ENCODE results near the gene SLC7A6OS. TPM values are rescaled to one million over a fixed set of nuclear protein-coding genes. Genes with fewer than 3 reads are reported as not detected.

The SLC7A6OS gene
- total RNA-seq, 2 donors from 2014 or later: 21.3 to 21.8 TPM

DNA sequence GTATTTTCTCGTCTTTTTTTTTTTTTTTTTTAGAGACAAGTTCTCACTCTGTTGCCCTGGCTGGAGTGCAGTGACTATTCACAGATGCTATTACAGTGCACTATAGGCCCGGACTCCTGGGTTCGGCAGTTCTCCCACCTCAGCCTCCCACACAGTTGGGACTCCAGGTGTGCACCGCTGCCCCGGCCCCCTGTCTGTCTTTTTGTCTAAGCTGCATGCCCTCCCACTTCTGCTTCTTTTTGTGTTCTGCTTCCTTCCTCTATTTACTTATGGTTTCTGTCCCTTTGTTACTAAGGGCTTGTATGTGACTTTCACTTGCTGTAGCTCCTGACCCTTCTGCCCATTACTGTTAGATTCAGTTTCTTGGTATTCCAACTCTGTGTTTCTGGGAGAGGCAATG, 25.9 kb downstream of the SLC7A6OS start:
- Mint-ChIP-seq H3K4me3 (peak overlapping the region; percentile 79), H3K9me3 (no peaks in the 10 kb centered on the region), H3K27ac (peak overlapping the region; percentile 87), H3K4me1 (peaks cover 71% of the 10 kb centered on the region), H3K27me3 (no peaks in the 10 kb centered on the region), H3K36me3 (ENCODE audit: low read depth) (peaks cover 91% of the 10 kb centered on the region)
- ATAC-seq (replicated peaks): peak; percentile 8

DNA sequence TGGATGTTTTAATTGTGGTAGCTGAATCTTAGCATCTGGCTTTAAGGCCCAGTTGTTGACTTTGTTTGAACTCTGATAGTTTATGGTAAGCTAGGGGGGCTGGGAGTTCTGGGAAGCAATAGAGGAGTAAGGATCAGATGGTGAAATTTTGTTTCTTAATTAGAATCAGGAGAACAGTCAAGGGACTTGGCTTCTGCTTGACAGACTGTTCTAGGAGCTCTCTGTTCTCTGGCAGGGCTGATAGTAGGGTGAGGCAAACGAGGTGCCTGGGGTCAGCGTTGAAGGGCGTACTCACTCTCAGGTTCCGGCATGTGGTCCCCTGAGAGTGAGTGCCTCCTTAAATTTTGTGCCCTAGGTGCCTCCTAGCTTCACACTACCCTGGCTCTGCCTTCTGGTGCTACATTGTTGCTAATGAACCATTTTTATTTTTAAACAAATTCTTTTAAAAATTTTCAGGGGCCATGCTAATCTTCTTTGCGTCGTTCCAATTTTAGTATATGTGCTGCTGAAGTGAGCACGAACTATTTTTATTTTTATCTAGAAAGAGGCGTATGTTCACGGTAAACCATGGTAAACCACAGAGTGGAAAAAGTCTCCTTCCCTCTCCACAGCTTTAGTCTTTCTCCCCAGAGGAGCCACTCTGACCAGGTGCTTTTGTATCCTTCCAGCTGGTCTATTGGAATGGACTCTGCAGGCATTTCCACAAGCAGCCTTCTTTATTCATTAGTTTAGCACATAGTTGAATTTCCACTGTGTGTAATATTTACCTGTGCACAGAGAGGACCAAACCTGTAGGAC, 26.7 kb downstream of the SLC7A6OS start:
- ATAC-seq (replicated peaks): no peak
- H3K4me1 Mint-ChIP-seq: peaks cover 67% of the 10 kb centered on the region
- no peaks in the 10 kb centered on the region for H3K9me3 Mint-ChIP-seq
- peak overlapping the region; percentile 79 for H3K4me3 Mint-ChIP-seq
- peak overlapping the region; percentile 87 for H3K27ac Mint-ChIP-seq
- no peaks in the 10 kb centered on the region for H3K27me3 Mint-ChIP-seq
- H3K36me3 Mint-ChIP-seq (ENCODE audit: low read depth): peaks cover 91% of the 10 kb centered on the region

- Mint-ChIP-seq H3K9me3 (no peaks in the 10 kb centered on the region), H3K4me3 (peak overlapping the region; percentile 79), H3K27ac (peak overlapping the region; percentile 87), H3K27me3 (no peaks in the 10 kb centered on the region), H3K36me3 (ENCODE audit: low read depth) (peaks cover 86% of the 10 kb centered on the region), H3K4me1 (peaks cover 67% of the 10 kb centered on the region)
- no peak for ATAC-seq (replicated peaks)
Measured at GRCh38 chr16:68283346-68283745, 27.4 kb downstream of the SLC7A6OS start.

DNA sequence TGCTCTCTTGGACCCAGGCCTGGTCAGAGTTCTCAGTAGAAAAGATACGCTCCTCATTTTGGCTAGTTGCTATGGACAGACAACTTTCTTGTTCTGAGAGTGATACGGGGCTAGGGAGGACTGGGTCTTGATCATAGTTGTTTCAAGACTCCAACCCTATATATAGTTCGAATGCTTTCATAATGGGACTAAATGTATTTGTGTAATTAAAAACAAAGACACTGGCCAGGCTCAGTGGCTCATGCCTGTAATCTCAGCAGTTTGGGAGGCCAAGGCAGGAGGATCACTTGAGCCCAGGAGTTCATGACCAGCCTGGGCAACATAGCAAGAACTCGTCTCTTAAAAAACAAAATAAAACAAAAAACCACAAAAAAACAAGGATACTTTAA, 28.7 kb downstream of the SLC7A6OS start:
- H3K27ac Mint-ChIP-seq: peak overlapping the region; percentile 85
- ATAC-seq (replicated peaks): no peak
- H3K4me3 Mint-ChIP-seq: peak overlapping the region; percentile 79
- peaks cover 55% of the 10 kb centered on the region for H3K4me1 Mint-ChIP-seq
- no peaks in the 10 kb centered on the region for H3K27me3 Mint-ChIP-seq
- H3K36me3 Mint-ChIP-seq (ENCODE audit: low read depth): peaks cover 75% of the 10 kb centered on the region
- no peaks in the 10 kb centered on the region for H3K9me3 Mint-ChIP-seq

GRCh38 chr16:68281368-68282063, 29.2 kb downstream of the SLC7A6OS start:
- Mint-ChIP-seq H3K36me3 (ENCODE audit: low read depth) (peaks cover 75% of the 10 kb centered on the region), H3K4me3 (peak overlapping the region; percentile 79), H3K9me3 (no peaks in the 10 kb centered on the region), H3K27ac (peak overlapping the region; percentile 85), H3K27me3 (no peaks in the 10 kb centered on the region), H3K4me1 (peaks cover 52% of the 10 kb centered on the region)
- peak; percentile 45 for ATAC-seq (replicated peaks)

DNA sequence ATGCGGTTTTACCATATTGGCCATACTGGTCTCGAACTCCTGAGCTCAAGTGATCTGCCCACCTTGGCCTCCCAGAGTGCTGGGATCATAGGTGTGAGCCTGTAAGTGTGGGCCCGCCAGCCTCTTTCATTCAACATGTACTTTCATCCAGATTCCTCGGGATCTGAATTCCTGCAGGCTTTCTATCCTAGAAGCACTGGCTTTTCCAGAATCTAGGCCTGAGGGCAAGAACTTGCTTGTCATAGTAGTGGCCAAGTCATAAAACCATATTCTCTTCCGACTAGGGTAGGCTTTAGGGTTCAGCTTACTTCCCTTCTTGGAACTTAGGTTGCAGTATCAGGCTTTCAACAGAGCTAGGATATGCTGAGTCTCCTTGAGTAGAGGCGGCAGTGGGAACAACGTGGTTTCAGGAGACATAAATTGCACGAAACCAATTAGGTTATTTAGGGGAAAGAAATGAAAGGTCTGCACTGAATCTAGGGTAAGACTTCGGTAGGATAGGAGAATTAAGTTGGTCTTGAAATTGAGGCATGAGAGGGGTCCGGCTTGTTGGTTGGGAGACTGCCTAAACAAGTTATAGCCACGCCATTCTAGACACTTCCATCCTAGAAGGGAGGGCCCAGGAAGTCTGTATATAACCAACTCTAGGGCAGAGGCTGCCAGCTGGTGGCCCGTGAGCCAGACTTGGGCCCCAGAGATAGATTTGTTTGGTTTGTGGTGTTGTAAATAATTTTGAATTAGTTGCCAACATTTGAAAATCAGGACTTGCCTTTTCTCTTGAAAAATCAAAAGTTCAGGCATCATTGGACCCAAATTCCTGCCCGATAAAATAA, 30.8 kb downstream of the SLC7A6OS start:
- H3K36me3 Mint-ChIP-seq (ENCODE audit: low read depth): peaks cover 80% of the 10 kb centered on the region
- H3K4me3 Mint-ChIP-seq: peak overlapping the region; percentile 21
- H3K27ac Mint-ChIP-seq: peak overlapping the region; percentile 70
- no peaks in the 10 kb centered on the region for H3K27me3 Mint-ChIP-seq
- ATAC-seq (replicated peaks): no peak
- H3K4me1 Mint-ChIP-seq: peaks cover 53% of the 10 kb centered on the region
- H3K9me3 Mint-ChIP-seq: no peaks in the 10 kb centered on the region

DNA sequence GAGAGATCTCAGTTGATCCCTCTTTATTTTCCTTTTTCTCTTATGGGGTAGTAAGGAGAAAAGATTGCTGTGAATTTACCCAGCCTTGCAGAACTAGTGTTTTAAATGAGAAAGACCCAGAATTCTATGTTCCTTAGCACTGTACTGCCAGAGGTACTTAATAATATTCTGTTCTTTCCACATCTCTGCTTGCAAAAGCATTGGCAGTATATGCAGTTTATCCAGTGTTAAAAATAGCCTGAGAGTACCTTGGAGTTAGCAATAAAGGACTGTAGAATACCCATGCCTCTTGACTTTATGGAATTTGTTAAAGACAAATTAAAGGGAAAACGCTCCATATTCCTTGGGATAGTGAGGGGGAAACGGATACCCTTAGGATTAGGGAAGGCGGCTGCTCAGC, 34.5 kb downstream of the SLC7A6OS start:
- no peak for ATAC-seq (replicated peaks)
- H3K27ac Mint-ChIP-seq: peak overlapping the region; percentile 86
- peak overlapping the region; percentile 80 for H3K4me3 Mint-ChIP-seq

DNA sequence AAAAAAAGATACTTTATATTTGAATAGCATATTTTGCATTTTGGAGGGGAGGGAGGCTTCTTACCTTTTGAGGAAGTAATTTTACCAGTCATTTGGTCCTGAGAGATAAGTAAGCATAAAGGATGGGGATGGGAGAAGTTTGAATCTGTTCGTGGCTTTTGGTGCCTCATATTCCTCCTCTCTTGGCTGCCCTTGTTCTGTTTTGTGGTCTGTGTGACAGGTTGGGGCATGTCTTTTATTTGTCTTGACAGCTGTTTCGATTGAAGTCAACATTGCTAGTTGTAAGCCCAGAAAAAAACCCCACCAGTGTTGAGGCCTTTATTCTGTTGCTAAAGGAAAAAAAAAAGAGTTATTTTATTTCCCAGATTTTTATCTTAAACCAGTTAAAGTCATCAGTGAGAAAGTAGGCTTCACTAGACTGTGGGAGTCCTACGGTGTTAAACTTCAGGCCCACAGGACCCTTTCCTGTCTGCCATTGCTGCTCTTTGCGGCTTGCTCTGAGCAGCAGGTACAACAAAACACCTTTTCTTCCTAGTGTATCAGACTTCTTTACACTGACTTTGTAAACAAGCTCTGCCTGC, 35.0 kb downstream of the SLC7A6OS start:
- ATAC-seq (replicated peaks): peak; percentile 88
- no peaks in the 10 kb centered on the region for H3K9me3 Mint-ChIP-seq
- H3K36me3 Mint-ChIP-seq (ENCODE audit: low read depth): peaks cover 80% of the 10 kb centered on the region
- H3K27ac Mint-ChIP-seq: peak overlapping the region; percentile 86
- peak overlapping the region; percentile 80 for H3K4me3 Mint-ChIP-seq
- no peaks in the 10 kb centered on the region for H3K27me3 Mint-ChIP-seq
- peaks cover 32% of the 10 kb centered on the region for H3K4me1 Mint-ChIP-seq

More for the DNA sequence above, 34.5 kb downstream of the SLC7A6OS start:
- Mint-ChIP-seq H3K4me1 (peaks cover 34% of the 10 kb centered on the region), H3K9me3 (no peaks in the 10 kb centered on the region), H3K36me3 (ENCODE audit: low read depth) (peaks cover 80% of the 10 kb centered on the region), H3K27me3 (no peaks in the 10 kb centered on the region)

- Mint-ChIP-seq H3K27me3 (no peaks in the 10 kb centered on the region), H3K36me3 (ENCODE audit: low read depth) (peaks cover 83% of the 10 kb centered on the region), H3K4me3 (peak overlapping the region; percentile 80), H3K9me3 (no peaks in the 10 kb centered on the region), H3K27ac (peak overlapping the region; percentile 89), H3K4me1 (peaks cover 34% of the 10 kb centered on the region)
- ATAC-seq (replicated peaks): no peak
Measured at GRCh38 chr16:68274441-68274840, 36.3 kb downstream of the SLC7A6OS start.

- peak; percentile 30 for ATAC-seq (replicated peaks)
- Mint-ChIP-seq H3K27ac (peak overlapping the region; percentile 89), H3K36me3 (ENCODE audit: low read depth) (peaks cover 83% of the 10 kb centered on the region), H3K9me3 (no peaks in the 10 kb centered on the region), H3K4me1 (peaks cover 40% of the 10 kb centered on the region), H3K27me3 (no peaks in the 10 kb centered on the region), H3K4me3 (peak overlapping the region; percentile 80)
Measured at GRCh38 chr16:68273896-68274295, 36.9 kb downstream of the SLC7A6OS start.

GRCh38 chr16:68273459-68273858, 37.3 kb downstream of the SLC7A6OS start:
- Mint-ChIP-seq H3K4me3 (peak overlapping the region; percentile 80), H3K9me3 (no peaks in the 10 kb centered on the region), H3K27me3 (no peaks in the 10 kb centered on the region), H3K27ac (peak overlapping the region; percentile 89), H3K4me1 (peaks cover 40% of the 10 kb centered on the region), H3K36me3 (ENCODE audit: low read depth) (peaks cover 88% of the 10 kb centered on the region)
- ATAC-seq (replicated peaks): no peak

- no peaks in the 10 kb centered on the region for H3K9me3 Mint-ChIP-seq
- peaks cover 45% of the 10 kb centered on the region for H3K4me1 Mint-ChIP-seq
- H3K27ac Mint-ChIP-seq: peak overlapping the region; percentile 89
- H3K36me3 Mint-ChIP-seq (ENCODE audit: low read depth): peaks cover 96% of the 10 kb centered on the region
- peak overlapping the region; percentile 80 for H3K4me3 Mint-ChIP-seq
- no peaks in the 10 kb centered on the region for H3K27me3 Mint-ChIP-seq
- peak; percentile 36 for ATAC-seq (replicated peaks)
Measured at GRCh38 chr16:68272507-68273209, 38.1 kb downstream of the SLC7A6OS start.

DNA sequence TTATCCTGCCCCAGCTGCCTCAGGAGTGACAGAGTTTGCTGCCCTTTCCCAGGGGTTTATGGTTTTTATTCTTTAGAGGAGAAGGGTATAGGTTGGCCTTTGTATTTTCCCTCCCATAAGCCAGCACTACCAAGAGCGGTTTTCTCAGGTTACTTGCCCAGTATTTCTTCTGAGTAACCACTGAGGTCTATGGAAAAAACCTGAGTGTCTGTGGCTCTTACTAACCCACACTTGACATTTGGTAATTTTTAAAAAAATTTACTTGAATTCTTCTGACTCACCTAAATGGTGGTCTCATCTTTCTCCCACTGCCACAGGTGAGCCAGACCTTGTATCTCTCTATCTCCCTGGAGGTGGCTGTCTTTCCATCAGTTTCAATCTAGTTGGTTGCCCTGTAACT, 40.4 kb downstream of the SLC7A6OS start:
- peak overlapping the region; percentile 71 for H3K4me3 Mint-ChIP-seq
- H3K36me3 Mint-ChIP-seq (ENCODE audit: low read depth): peaks cover 97% of the 10 kb centered on the region
- no peaks in the 10 kb centered on the region for H3K9me3 Mint-ChIP-seq
- ATAC-seq (replicated peaks): peak; percentile 68
- no peaks in the 10 kb centered on the region for H3K27me3 Mint-ChIP-seq
- peaks cover 46% of the 10 kb centered on the region for H3K4me1 Mint-ChIP-seq
- H3K27ac Mint-ChIP-seq: peak overlapping the region; percentile 90

All from activated T-helper 17 cell treated with anti-CD3 and anti-CD28 coated beads, Interleukin-2, amount 50 U/mL, for 72 hours (primary cell).